K562 (cell line): Measurements from ENCODE around the gene MTO1. TPM values are rescaled to one million over a fixed set of nuclear protein-coding genes. Genes with fewer than 3 reads are reported as not detected.

Experiments
- ARHGAP35 ChIP-seq: fragments of 450-650 bp; IDR thresholded peaks from 2 replicates; pipeline ENCODE4 v1.6.1; 2018; ENCODE audit not compliant: partially characterized antibody
- BHLHE40 ChIP-seq: IDR thresholded peaks from 2 replicates; pipeline ENCODE4 v1.6.1; 2011; ENCODE audit warnings: low read length, improper control_type of control experiment
- CBX5 ChIP-seq: IDR thresholded peaks from 2 replicates; pipeline ENCODE4 v1.6.1; 2014; ENCODE audit warnings: low read depth, borderline replicate concordance
- CREBBP ChIP-seq: IDR thresholded peaks from one replicate; pipeline ENCODE4 v1.6.1; 2012; ENCODE audit warnings: low read depth, mild to moderate bottlenecking, control low read depth, inconsistent platforms, low read length
- ETV1 ChIP-seq: fragments of 450-650 bp; conservative IDR thresholded peaks from 2 replicates; pipeline ENCODE4 v1.6.1; 2016; ENCODE audit warnings: missing genetic modification characterization, control low read depth, low read depth, missing compliant biosample characterization
- FOXJ2 ChIP-seq: fragments of 200-800 bp; sonication (Bioruptor generic); IDR thresholded peaks from 2 replicates; pipeline ENCODE4 v1.6.1; 2016; ENCODE audit warnings: missing genetic modification characterization, missing compliant biosample characterization
- FOXJ3 ChIP-seq: sonication (generic); formaldehyde crosslinking; IDR thresholded peaks from 2 replicates; pipeline ENCODE4 v1.4.0; 2020; ENCODE audit warnings: mild to moderate bottlenecking, missing genetic modification reagents
- GATA2 ChIP-seq: sonication (generic); formaldehyde crosslinking; IDR thresholded peaks from 2 replicates; pipeline ENCODE4 v1.4.0; 2020; ENCODE audit warnings: mild to moderate bottlenecking, missing genetic modification reagents
- ID3 ChIP-seq, 2 experiments: fragments of 250-450 bp in 1 of 2; fragments of 450-650 bp in 1 of 2; sonication (Bioruptor Pico) in 1 of 2; IDR thresholded peaks; 2 replicates each; pipeline versions ENCODE4 v1.6.1 to v1.8.0; 2016 to 2021; ENCODE audit warnings: mild to moderate bottlenecking in 2 of 2, moderate library complexity in 2 of 2, missing compliant biosample characterization in 1 of 2, missing genetic modification characterization in 1 of 2
- KAT8 ChIP-seq: fragments of 450-650 bp; IDR thresholded peaks from 2 replicates; pipeline ENCODE4 v1.6.1; 2016; ENCODE audit warnings: low read depth, mild to moderate bottlenecking
- MED1 ChIP-seq: sonication (generic); formaldehyde crosslinking; IDR thresholded peaks from 2 replicates; pipeline ENCODE4 v1.8.1; 2023; ENCODE audit warnings: missing genetic modification reagents, borderline replicate concordance
- MLLT1 ChIP-seq, 2 experiments: fragments of 450-650 bp; IDR thresholded peaks; 2 replicates each; pipeline ENCODE4 v1.6.1; 2016
- MXI1 ChIP-seq: IDR thresholded peaks from 2 replicates; pipeline ENCODE4 v1.6.1; 2011; ENCODE audit warnings: low read depth, mild to moderate bottlenecking, improper control_type of control experiment, low read length
- NBN ChIP-seq: fragments of 450-650 bp; IDR thresholded peaks from 2 replicates; pipeline ENCODE4 v1.6.1; 2016; ENCODE audit warnings: low read depth, mild to moderate bottlenecking
- SIN3A ChIP-seq, 2 experiments: fragments of 150-350 bp in 1 of 2; IDR thresholded peaks; 2 replicates each; pipeline ENCODE4 v1.6.1; 2011 to 2016; ENCODE audit warnings: borderline replicate concordance in 2 of 2, low read depth in 2 of 2, low read length in 2 of 2, mild to moderate bottlenecking in 2 of 2, moderate library complexity in 2 of 2; ENCODE audit not compliant: control insufficient read depth in 1 of 2
- SNAPC5 ChIP-seq: fragments of 250-450 bp; sonication (Bioruptor Pico); IDR thresholded peaks from 2 replicates; pipeline ENCODE4 v1.8.0; 2021; ENCODE audit warnings: moderate library complexity, mild to moderate bottlenecking, inconsistent platforms
- SNRNP70 ChIP-seq: fragments of 200-400 bp; formaldehyde crosslinking; optimal IDR thresholded peaks from 2 replicates; pipeline ENCODE3; 2017; ENCODE audit warnings: low read depth, low read length
- SP1 ChIP-seq: sonication (generic); formaldehyde crosslinking; IDR thresholded peaks from 2 replicates; pipeline ENCODE4 v1.8.1; 2022; ENCODE audit warnings: mild to moderate bottlenecking, missing genetic modification reagents
- SRSF9 ChIP-seq: fragments of 200-400 bp; formaldehyde crosslinking; IDR thresholded peaks from 2 replicates; pipeline ENCODE4 v1.6.1; 2017; ENCODE audit warnings: low read depth, low read length, borderline replicate concordance
- TBL1XR1 ChIP-seq, 2 experiments: IDR thresholded peaks; 2 replicates each; pipeline ENCODE4 v1.6.1; 2012; ENCODE audit warnings: improper control_type of control experiment in 2 of 2, low read length in 2 of 2, mild to moderate bottlenecking in 1 of 2
- TCF7L2 ChIP-seq: fragments of 150-350 bp; IDR thresholded peaks from 2 replicates; pipeline ENCODE4 v1.6.1; 2016; ENCODE audit warnings: low read depth, mild to moderate bottlenecking, low read length, moderate library complexity
- TEAD4 ChIP-seq, 2 experiments: sonication (generic) in 1 of 2; formaldehyde crosslinking in 1 of 2; IDR thresholded peaks; 2 replicates each; pipeline versions ENCODE4 v1.6.1 to v1.8.0; 2012 to 2022; ENCODE audit warnings: borderline replicate concordance in 1 of 2, inconsistent platforms in 1 of 2, low read length in 1 of 2, mild to moderate bottlenecking in 1 of 2, missing genetic modification reagents in 1 of 2
- ZBED1 ChIP-seq: IDR thresholded peaks from 2 replicates; pipeline ENCODE4 v1.6.1; 2014
- ZKSCAN8 ChIP-seq: fragments of 200-800 bp; sonication (Bioruptor generic); IDR thresholded peaks from 2 replicates; pipeline ENCODE4 v1.6.1; 2016; ENCODE audit warnings: missing genetic modification characterization, missing compliant biosample characterization
- ZNF668 ChIP-seq: fragments of 250-450 bp; sonication (Bioruptor Pico); IDR thresholded peaks from 2 replicates; pipeline ENCODE4 v1.8.0; 2022; ENCODE audit warnings: mild to moderate bottlenecking, inconsistent platforms
- ZNF699 ChIP-seq: fragments of 250-450 bp; sonication (Bioruptor Pico); IDR thresholded peaks from 2 replicates; pipeline ENCODE4 v1.8.0; 2021; ENCODE audit warnings: mild to moderate bottlenecking, moderate library complexity; ENCODE audit not compliant: insufficient replicate concordance
- ZNF707 ChIP-seq: fragments of 250-450 bp; sonication (Bioruptor Pico); conservative IDR thresholded peaks from 2 replicates; pipeline ENCODE4 v1.8.0; 2022; ENCODE audit warnings: inconsistent platforms, mild to moderate bottlenecking, moderate library complexity
- ZSCAN29 ChIP-seq: fragments of 450-650 bp; IDR thresholded peaks from 2 replicates; pipeline ENCODE4 v1.6.1; 2017
- polyA plus RNA-seq, 8 experiments: library from polyadenylated mRNA; depleted of rRNA in 4 of 8; stranded (reverse) in 5 of 8; unstranded in 3 of 8; fragments of >200 nt; fragmentation: Nextera tagmentation in 2 of 8; fragmentation: Illumina TruSeq in 1 of 8; extraction: Ambion mirVana in 2 of 8; extraction: Trizol in 1 of 8; gene quantifications; 2 replicates each; pipeline versions ENCODE4 v1.2.1 to v1.2.3, GENCODE V29; 2011 to 2014; ENCODE audit warnings: inconsistent platforms in 1 of 8, missing spikeins in 1 of 8
- total RNA-seq, 7 experiments: library from RNA; depleted of rRNA in 6 of 7; stranded (reverse); fragments of >200 nt in 6 of 7; fragmentation: Illumina TruSeq in 2 of 7; extraction: Trizol in 2 of 7; gene quantifications; 2 replicates each; pipeline versions ENCODE4 v1.2.1 to v1.2.3, GENCODE V29; 2011 to 2021; ENCODE audit warnings: low replicate concordance in 1 of 7

Gene MTO1
- total and polyA plus RNA-seq, 9 of the 15 experiments (the other 6 are each of a cell fraction or from before 2014, with no cell fraction given), result 33.4 to 62.3 (median 50.6) TPM

GRCh38 chr6:73523434-73524123 lies 62.0 kb downstream of the MTO1 start (continued):
- TF ChIP-seq ZNF668 (no peak), FOXJ3 (CRISPR knock-in tag) (no peak), NBN (peak; percentile 25; the same call in 1 of the 2 replicates), SRSF9 (no peak), ZNF707 (CRISPR knock-in tag) (no peak), SNRNP70 (no peak), SNAPC5 (CRISPR knock-in tag) (no peak), CBX5 (0 out of 2 replicates have a peak, but pooled peaks have one; percentile 10), CREBBP (no peak), TCF7L2 (no peak), SP1 (CRISPR knock-in tag) (peak; percentile 27; the same call in 1 of the 2 replicates), MXI1 (no peak; the same call in none of the 2 replicates), GATA2 (CRISPR knock-in tag) (no peak), BHLHE40 (peak; percentile 72), TEAD4 (IDR thresholded peaks at IDR 0.05; ENCODE audit: low read length) (0 out of 2 replicates have a peak, but pooled peaks have one; percentile 17), TEAD4 (CRISPR knock-in tag; IDR thresholded peaks at IDR 0.05; ENCODE audit: borderline replicate concordance) (no peak; the same call in 1 of the 2 replicates), ZKSCAN8 (CRISPR knock-in tag) (no peak), ARHGAP35 (no peak), ZNF699 (CRISPR knock-in tag) (no peak), ETV1 (peak; percentile 63), SIN3A (IDR thresholded peaks at IDR 0.05; ENCODE audit: borderline replicate concordance in 2 of 2, control insufficient read depth in 1 of 2, low read depth in 2 of 2, low read length in 2 of 2) (peak; percentile 68 to 83; a peak in 3 of 4 replicates), FOXJ2 (tag) (no peak), MLLT1 (IDR thresholded peaks at IDR 0.05) (no peak; a peak in 1 of 4 replicates), TBL1XR1 (IDR thresholded peaks at IDR 0.05; ENCODE audit: low read length in 2 of 2) (no peak; a peak in 1 of 4 replicates), ID3 (CRISPR knock-in tag; IDR thresholded peaks at IDR 0.05) (no peak), ID3 (tag; IDR thresholded peaks at IDR 0.05) (peak; percentile 71; the same call in 1 of the 2 replicates), KAT8 (no peak), MED1 (CRISPR knock-in tag) (no peak), ZBED1 (peak; percentile 40; the same call in 1 of the 2 replicates), ZSCAN29 (0 out of 2 replicates have a peak, but pooled peaks have one; percentile 28)
